ENCODE data around the gene PIK3CD. TPM values are rescaled to one million over a fixed set of nuclear protein-coding genes. Genes with fewer than 3 reads are reported as not detected.
"Not testable (repeated sequence)": the region's sequence is repeated elsewhere in the genome, so short reads cannot be mapped to it uniquely, and the experiment has no call there.

The PIK3CD gene
- total RNA-seq, 1 experiment from 2014 or later, result 23.1 TPM

GRCh38 chr1:9676128-9676527, 24.6 kb downstream of the PIK3CD start:
- peak; percentile 66; the same call in 1 of the 2 replicates for TF ChIP-seq ZNF121 (CRISPR knock-in tag; IDR thresholded peaks at IDR 0.05)
- H3K4me3 Mint-ChIP-seq; H3K4me1 Mint-ChIP-seq; H3K27me3 Mint-ChIP-seq (ENCODE audit: low read depth); H3K27ac Mint-ChIP-seq; H3K36me3 Mint-ChIP-seq; H3K9me3 Mint-ChIP-seq; POLR2A ChIA-PET; ATAC-seq; DNase-seq (ENCODE audit: low spot score): not testable (repeated sequence)
- CTCF ChIA-PET, result interaction anchor here (0.8 kb wide), 1 partner anchor 61 kb away, joined by 5 read pairs; no protein-coding TSS in a partner anchor

- DNase-seq (ENCODE audit: low spot score), result no peak
- Mint-ChIP-seq H3K4me3 (no peak overlapping the region), H3K36me3 (no peaks in the 10 kb centered on the region), H3K27ac (no peak overlapping the region), H3K27me3 (ENCODE audit: low read depth) (no peaks in the 10 kb centered on the region), H3K9me3 (no peaks in the 10 kb centered on the region), H3K4me1 (peaks cover 4% of the 10 kb centered on the region)
- TF ChIP-seq PRRX2 (CRISPR knock-in tag; IDR thresholded peaks at IDR 0.05) (no peak), OVOL2 (CRISPR knock-in tag; IDR thresholded peaks at IDR 0.05; ENCODE audit: borderline replicate concordance) (no peak), ZNF219 (CRISPR knock-in tag; IDR thresholded peaks at IDR 0.05; ENCODE audit: borderline replicate concordance) (no peak), NFE2L1 (CRISPR knock-in tag; IDR thresholded peaks at IDR 0.05) (no peak), CREM (CRISPR knock-in tag; IDR thresholded peaks at IDR 0.05) (no peak), NFYB (CRISPR knock-in tag; conservative IDR thresholded peaks at IDR 0.05; ENCODE audit: low read depth) (no peak), FOXJ3 (CRISPR knock-in tag; IDR thresholded peaks at IDR 0.05; ENCODE audit: borderline replicate concordance) (no peak), PREB (CRISPR knock-in tag; IDR thresholded peaks at IDR 0.05; ENCODE audit: borderline replicate concordance) (no peak)
- CTCF ChIA-PET, result interaction anchor here (0.8 kb wide), 1 partner anchor 62 kb away, joined by 5 read pairs; no protein-coding TSS in a partner anchor
- no peak for ATAC-seq
- POLR2A ChIA-PET, result no interaction called here
Observed at GRCh38 chr1:9676815-9677393, 25.4 kb downstream of the PIK3CD start.

- Mint-ChIP-seq H3K36me3 (no peaks in the 10 kb centered on the region; the same call in 1 of the 2 replicates), H3K4me3 (no peak overlapping the region)
- TF ChIP-seq MXD4 (CRISPR knock-in tag; IDR thresholded peaks at IDR 0.05; ENCODE audit: borderline replicate concordance) (no peak), SMAD3 (CRISPR knock-in tag; IDR thresholded peaks at IDR 0.05; ENCODE audit: borderline replicate concordance) (no peak), ZNF425 (CRISPR knock-in tag; conservative IDR thresholded peaks at IDR 0.05) (no peak), ZNF416 (CRISPR knock-in tag; IDR thresholded peaks at IDR 0.05) (no peak), ZSCAN18 (CRISPR knock-in tag; IDR thresholded peaks at IDR 0.05) (no peak), SP1 (CRISPR knock-in tag; conservative IDR thresholded peaks at IDR 0.05) (no peak), EMX1 (CRISPR knock-in tag; IDR thresholded peaks at IDR 0.05) (no peak), ATF6 (CRISPR knock-in tag; IDR thresholded peaks at IDR 0.05) (no peak), MLX (CRISPR knock-in tag; IDR thresholded peaks at IDR 0.05) (no peak), ZBTB43 (CRISPR knock-in tag; IDR thresholded peaks at IDR 0.05) (no peak), ZNF219 (CRISPR knock-in tag; IDR thresholded peaks at IDR 0.05; ENCODE audit: borderline replicate concordance) (no peak), ZNF263 (CRISPR knock-in tag; IDR thresholded peaks at IDR 0.05; ENCODE audit: low read depth) (no peak), ZNF138 (CRISPR knock-in tag; conservative IDR thresholded peaks at IDR 0.05) (no peak), RORB (CRISPR knock-in tag; IDR thresholded peaks at IDR 0.05) (no peak), CREM (CRISPR knock-in tag; IDR thresholded peaks at IDR 0.05) (no peak), ZMAT4 (CRISPR knock-in tag; IDR thresholded peaks at IDR 0.05) (no peak), ZNF232 (CRISPR knock-in tag; IDR thresholded peaks at IDR 0.05) (no peak)
Observed at GRCh38 chr1:9680091-9680490, 28.6 kb downstream of the PIK3CD start.

More at GRCh38 chr1:9680091-9680490, 28.6 kb downstream of the PIK3CD start:
- peaks cover 4% of the 10 kb centered on the region for H3K4me1 Mint-ChIP-seq
- DNase-seq (ENCODE audit: low spot score) (no peak), ATAC-seq (no peak)
- CTCF ChIA-PET, result no interaction called here
- no peak overlapping the region for H3K27ac Mint-ChIP-seq
- POLR2A ChIA-PET, result no interaction called here
- H3K27me3 Mint-ChIP-seq (ENCODE audit: low read depth), result no peaks in the 10 kb centered on the region
- H3K9me3 Mint-ChIP-seq, result no peaks in the 10 kb centered on the region
